HEK293T (cell line): ENCODE data around the gene HMGA1.

Source experiments
- CTCF ChIA-PET: fragments of 350-600 bp; formaldehyde crosslinking; extraction: SDS; loops from one replicate; lab custom pipeline; 2021; ENCODE audit warnings: antibody characterized with exemption, inconsistent platforms; lab: Yijun Ruan, JAX
- POLR2A ChIA-PET: fragments of 350-600 bp; formaldehyde crosslinking; extraction: SDS; loops from one replicate; lab custom pipeline; 2020; ENCODE audit warnings: antibody characterized with exemption, inconsistent platforms; lab: Yijun Ruan, JAX
- DNase-seq: peaks from one replicate; pipeline ENCODE4 v3.0.0; 2012; ENCODE audit warnings: mixed read lengths; ENCODE audit errors: extremely low spot score
- ARNT ChIP-seq: fragments of 450-650 bp; IDR thresholded peaks from 2 replicates; pipeline ENCODE4 v1.6.1; 2017; ENCODE audit warnings: mild to moderate bottlenecking
- BHLHE40 ChIP-seq: fragments of 450-650 bp; IDR thresholded peaks from 2 replicates; pipeline ENCODE4 v1.6.1; 2016; ENCODE audit warnings: mild to moderate bottlenecking, moderate library complexity, borderline replicate concordance
- CTBP1 ChIP-seq: fragments of 450-650 bp; IDR thresholded peaks from 2 replicates; pipeline ENCODE4 v1.6.1; 2016; ENCODE audit warnings: borderline replicate concordance
- ELF4 ChIP-seq: fragments of 450-650 bp; IDR thresholded peaks from 2 replicates; pipeline ENCODE4 v1.6.1; 2017; ENCODE audit warnings: antibody characterized with exemption
- FOXA1 ChIP-seq: fragments of 450-650 bp; IDR thresholded peaks from 2 replicates; pipeline ENCODE4 v1.6.1; 2016; ENCODE audit warnings: mild to moderate bottlenecking
- FOXK2 ChIP-seq: fragments of 450-650 bp; IDR thresholded peaks from 2 replicates; pipeline ENCODE4 v1.6.1; 2016; ENCODE audit warnings: mild to moderate bottlenecking
- FOXM1 ChIP-seq: fragments of 450-650 bp; IDR thresholded peaks from 2 replicates; pipeline ENCODE4 v1.6.1; 2017; ENCODE audit warnings: mild to moderate bottlenecking, borderline replicate concordance
- HDGF ChIP-seq: fragments of 450-650 bp; IDR thresholded peaks from 2 replicates; pipeline ENCODE4 v1.6.1; 2017; ENCODE audit warnings: antibody characterized with exemption, borderline replicate concordance
- L3MBTL2 ChIP-seq: fragments of 450-650 bp; conservative IDR thresholded peaks from 2 replicates; pipeline ENCODE4 v1.6.1; 2016; ENCODE audit warnings: mild to moderate bottlenecking
- LEF1 ChIP-seq: fragments of 450-650 bp; IDR thresholded peaks from 2 replicates; pipeline ENCODE4 v1.6.1; 2017; ENCODE audit warnings: mild to moderate bottlenecking, borderline replicate concordance
- NFRKB ChIP-seq: fragments of 450-650 bp; IDR thresholded peaks from 2 replicates; pipeline ENCODE4 v1.6.1; 2016; ENCODE audit warnings: mild to moderate bottlenecking, moderate library complexity
- SP1 ChIP-seq: fragments of 450-650 bp; IDR thresholded peaks from 2 replicates; pipeline ENCODE4 v1.6.1; 2017
- SUZ12 ChIP-seq: fragments of 450-650 bp; IDR thresholded peaks from 2 replicates; pipeline ENCODE4 v1.6.1; 2016; ENCODE audit warnings: mild to moderate bottlenecking
- TARDBP ChIP-seq: fragments of 450-650 bp; IDR thresholded peaks from 2 replicates; pipeline ENCODE4 v1.6.1; 2016
- ZNF384 ChIP-seq: fragments of 450-650 bp; IDR thresholded peaks from 2 replicates; pipeline ENCODE4 v1.6.1; 2016
- TF ChIP-seq, protein P1 (sequence below): fragments of 450-650 bp; IDR thresholded peaks from 2 replicates; pipeline ENCODE4 v1.6.1; 2016

Gene HMGA1

GRCh38 chr6:34292954-34293353, 56.3 kb downstream of the HMGA1 start:
- CTCF ChIA-PET = interaction anchor here (0.6 kb wide), 1 partner anchor 549 kb away, joined by 3 read pairs; no protein-coding TSS in a partner anchor
- POLR2A ChIA-PET = no interaction called here
- TF ChIP-seq BHLHE40 = no peak
- no peak for TF ChIP-seq L3MBTL2
- TF ChIP-seq FOXA1 = no peak
- TF ChIP-seq, protein P1, sequence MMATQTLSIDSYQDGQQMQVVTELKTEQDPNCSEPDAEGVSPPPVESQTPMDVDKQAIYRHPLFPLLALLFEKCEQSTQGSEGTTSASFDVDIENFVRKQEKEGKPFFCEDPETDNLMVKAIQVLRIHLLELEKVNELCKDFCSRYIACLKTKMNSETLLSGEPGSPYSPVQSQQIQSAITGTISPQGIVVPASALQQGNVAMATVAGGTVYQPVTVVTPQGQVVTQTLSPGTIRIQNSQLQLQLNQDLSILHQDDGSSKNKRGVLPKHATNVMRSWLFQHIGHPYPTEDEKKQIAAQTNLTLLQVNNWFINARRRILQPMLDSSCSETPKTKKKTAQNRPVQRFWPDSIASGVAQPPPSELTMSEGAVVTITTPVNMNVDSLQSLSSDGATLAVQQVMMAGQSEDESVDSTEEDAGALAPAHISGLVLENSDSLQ = no peak
- no peak for TF ChIP-seq SP1
- no peak for TF ChIP-seq NFRKB
- no peak for TF ChIP-seq FOXM1
- TF ChIP-seq TARDBP = no peak
- no peak for TF ChIP-seq LEF1
- TF ChIP-seq ARNT = no peak
- no peak for TF ChIP-seq ELF4
- no peak for TF ChIP-seq HDGF
- TF ChIP-seq CTBP1 = no peak
- TF ChIP-seq FOXK2 = no peak
- no peak for TF ChIP-seq SUZ12
- TF ChIP-seq ZNF384 = no peak
- DNase-seq = no peak

DNA sequence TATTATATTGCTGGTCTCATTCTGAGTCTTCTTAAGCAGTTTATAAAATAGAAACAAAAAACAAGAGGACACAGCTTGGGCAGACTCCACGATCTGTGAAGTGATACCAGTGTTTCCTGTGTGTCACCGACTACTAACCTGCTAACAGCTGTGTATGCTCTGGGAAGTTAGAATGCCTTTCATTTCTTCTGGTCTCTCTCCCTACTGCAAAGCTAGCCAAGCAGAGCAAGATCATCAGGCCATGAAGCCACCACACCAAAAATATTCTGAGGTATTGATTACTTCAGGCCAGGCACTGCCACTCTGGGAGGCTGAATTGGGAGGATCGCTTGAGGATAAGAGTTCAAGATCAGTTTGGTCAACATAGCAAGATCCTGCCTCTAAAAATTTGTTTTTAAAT, 59.0 kb downstream of the HMGA1 start:
- CTCF ChIA-PET = interaction anchor here (0.6 kb wide), 1 partner anchor 515 kb away, joined by 3 read pairs; no protein-coding TSS in a partner anchor
- POLR2A ChIA-PET = no interaction called here
- no peak for DNase-seq
- no peak for TF ChIP-seq L3MBTL2
- no peak for TF ChIP-seq FOXM1
- TF ChIP-seq ZNF384 = no peak
- TF ChIP-seq, protein P1 = no peak
- no peak for TF ChIP-seq LEF1
- no peak for TF ChIP-seq BHLHE40
- no peak for TF ChIP-seq TARDBP
- TF ChIP-seq FOXK2 = no peak
- no peak for TF ChIP-seq NFRKB
